Spinal cord (tissue), 10 donors: Measurements from ENCODE around the gene MT1H. TPM values are rescaled to one million over a fixed set of nuclear protein-coding genes. Genes with fewer than 3 reads are reported as not detected.
"Not testable (repeated sequence)": the region's sequence is repeated elsewhere in the genome, so short reads cannot be mapped to it uniquely, and the experiment has no call there.

Experiments
- DNase-seq, 6 donors: peaks; one replicate each; pipeline versions ENCODE4 v3.0.0 to v3.0.0-alpha.2; 2013 to 2015; ENCODE audit warnings: low spot score in 6 of 6, low read depth in 4 of 6
- H3K27ac ChIP-seq: one replicate; pipeline ENCODE4 v1.5.1; 2013; ENCODE audit warnings: low read depth, low read length, control low read depth
- H3K27me3 ChIP-seq: one replicate; pipeline ENCODE4 v1.6.1; 2013; ENCODE audit warnings: low read length; ENCODE audit not compliant: control insufficient read depth, insufficient read depth
- H3K36me3 ChIP-seq: one replicate; pipeline ENCODE4 v1.6.1; 2013; ENCODE audit warnings: low read length; ENCODE audit not compliant: control insufficient read depth, insufficient read depth
- H3K4me1 ChIP-seq: one replicate; pipeline ENCODE4 v1.6.1; 2013; ENCODE audit warnings: low read length; ENCODE audit not compliant: control insufficient read depth, insufficient read depth
- H3K4me3 ChIP-seq: one replicate; pipeline ENCODE4 v1.5.1; 2013; ENCODE audit warnings: low read depth, low read length, control low read depth
- H3K9me3 ChIP-seq: one replicate; pipeline ENCODE4 v1.6.1; 2013; ENCODE audit warnings: low read length; ENCODE audit not compliant: control insufficient read depth, insufficient read depth
- WGBS: methylation state at CpG from one replicate; pipeline ENCODE4 v1.1.5; 2013; ENCODE audit warnings: missing lambda C conversion rate; ENCODE audit not compliant: insufficient coverage; 5-methylcytosine and 5-hydroxymethylcytosine counted together
- polyA plus RNA-seq, 2 donors: library from polyadenylated mRNA; unstranded; fragments of 120-200 nt; gene quantifications; one replicate each; pipeline ENCODE4 v1.2.1, GENCODE V29; 2013; ENCODE audit not compliant: insufficient read length in 2 of 2
- total RNA-seq, 2 donors: library from RNA; depleted of rRNA in 1 of 2; stranded (reverse); fragments of 120-200 nt in 1 of 2; fragments of >200 nt in 1 of 2; gene quantifications; one replicate each; pipeline versions ENCODE4 v1.2.3 to v1.2.4, GENCODE V29; 2013 to 2014
- donor health status: healthy.

Gene MT1H
- total and polyA plus RNA-seq, 4 donors, result 1.1 TPM; not detected in 3

DNA sequence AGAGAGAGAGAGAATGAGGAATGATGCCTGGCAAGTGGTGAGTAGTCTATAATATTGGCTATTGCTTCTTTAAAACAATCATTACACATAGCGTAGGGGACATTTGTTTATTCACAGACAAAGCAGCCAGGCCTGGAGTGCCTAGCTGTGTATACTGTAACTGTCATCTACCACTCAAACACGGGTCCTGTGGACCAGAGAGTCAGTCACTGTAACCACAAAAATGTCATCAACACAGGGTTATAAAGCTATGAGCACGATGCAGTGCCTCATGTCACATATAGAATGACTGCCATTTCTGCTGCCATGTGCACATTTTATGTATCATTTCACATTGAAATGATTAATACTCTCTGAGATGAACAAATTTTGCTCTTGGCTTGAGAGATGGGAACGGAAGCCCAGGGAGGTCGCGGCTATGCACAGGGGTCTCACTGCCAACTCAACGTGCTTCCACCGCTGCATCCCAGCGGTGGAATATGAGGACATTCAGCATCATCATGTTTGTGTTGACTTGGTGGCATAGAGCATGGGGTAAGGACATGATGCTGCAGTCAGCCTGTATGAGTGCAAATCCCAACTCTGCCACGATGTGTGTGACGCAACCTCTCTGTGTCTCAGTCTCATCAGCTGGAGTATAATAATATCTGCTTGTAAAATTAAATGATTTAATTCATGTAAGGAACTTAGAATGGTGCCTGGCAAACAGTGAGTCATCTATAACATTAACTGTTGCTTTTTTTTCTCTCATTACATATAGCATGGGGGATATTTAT lies 3.3 kb downstream of the MT1H start:
- H3K4me3 ChIP-seq, result no peak overlapping the region
- peaks cover 21% of the 10 kb centered on the region for H3K4me1 ChIP-seq
- H3K27ac ChIP-seq, result no peak overlapping the region
- WGBS, result 100% methylated on average over 5 of the region's 11 CpGs
- DNase-seq, result no peak
- H3K27me3 ChIP-seq, result peaks cover 75% of the 10 kb centered on the region
- no peaks in the 10 kb centered on the region for H3K36me3 ChIP-seq
- H3K9me3 ChIP-seq, result no peaks in the 10 kb centered on the region

DNA sequence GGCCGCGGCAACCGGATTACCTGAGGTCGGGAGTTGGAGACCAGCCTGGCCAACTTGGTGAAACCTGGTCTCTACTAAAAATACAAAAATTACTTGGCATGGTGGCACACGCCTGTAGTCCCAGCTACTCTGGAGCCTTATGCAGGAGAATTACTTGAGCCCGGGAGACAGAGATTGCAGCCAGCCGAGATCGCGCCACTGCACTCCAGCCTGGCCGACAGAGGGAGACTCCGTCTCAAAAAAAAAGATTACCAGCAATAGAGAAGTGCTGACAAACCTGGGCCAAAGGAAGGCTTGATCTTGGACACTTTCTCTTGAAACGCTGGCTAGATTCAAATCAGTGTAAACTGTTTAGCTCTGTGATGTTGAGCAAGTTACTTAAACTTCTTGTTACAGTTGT lies 4.3 kb downstream of the MT1H start:
- Histone ChIP-seq H3K9me3 (no peaks in the 10 kb centered on the region), H3K27me3 (peaks cover 65% of the 10 kb centered on the region), H3K4me1 (peaks cover 16% of the 10 kb centered on the region), H3K4me3 (no peak overlapping the region), H3K27ac (no peak overlapping the region), H3K36me3 (no peaks in the 10 kb centered on the region)
- WGBS, result 51% methylated on average over 12 of the region's 12 CpGs
- peak in 2 of 6 donors; percentile 23 to 58 for DNase-seq

DNA sequence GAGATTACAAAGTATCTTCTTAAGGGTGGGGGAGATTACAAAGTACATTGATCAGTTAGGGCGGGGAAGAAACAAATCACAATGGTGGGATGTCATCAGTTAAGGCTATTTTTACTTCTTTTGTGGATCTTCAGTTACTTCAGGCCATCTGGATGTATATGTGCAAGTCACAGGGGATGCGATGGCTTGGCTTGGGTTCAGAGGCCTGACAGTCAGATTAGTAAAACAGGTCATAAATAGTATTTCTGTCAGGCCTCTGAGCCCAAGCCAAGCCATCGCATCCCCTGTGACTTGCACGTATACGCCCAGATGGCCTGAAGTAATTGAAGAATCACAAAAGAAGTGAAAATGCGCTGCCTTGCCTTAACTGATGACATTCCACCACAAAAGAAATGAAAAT lies 5.0 kb downstream of the MT1H start:
- peaks cover 11% of the 10 kb centered on the region for H3K4me1 ChIP-seq
- H3K27me3 ChIP-seq, result peaks cover 59% of the 10 kb centered on the region
- not testable (repeated sequence) for H3K9me3 ChIP-seq, H3K27ac ChIP-seq, DNase-seq, H3K4me3 ChIP-seq, H3K36me3 ChIP-seq
- WGBS, result 66% methylated on average over 5 of the region's 6 CpGs

DNA sequence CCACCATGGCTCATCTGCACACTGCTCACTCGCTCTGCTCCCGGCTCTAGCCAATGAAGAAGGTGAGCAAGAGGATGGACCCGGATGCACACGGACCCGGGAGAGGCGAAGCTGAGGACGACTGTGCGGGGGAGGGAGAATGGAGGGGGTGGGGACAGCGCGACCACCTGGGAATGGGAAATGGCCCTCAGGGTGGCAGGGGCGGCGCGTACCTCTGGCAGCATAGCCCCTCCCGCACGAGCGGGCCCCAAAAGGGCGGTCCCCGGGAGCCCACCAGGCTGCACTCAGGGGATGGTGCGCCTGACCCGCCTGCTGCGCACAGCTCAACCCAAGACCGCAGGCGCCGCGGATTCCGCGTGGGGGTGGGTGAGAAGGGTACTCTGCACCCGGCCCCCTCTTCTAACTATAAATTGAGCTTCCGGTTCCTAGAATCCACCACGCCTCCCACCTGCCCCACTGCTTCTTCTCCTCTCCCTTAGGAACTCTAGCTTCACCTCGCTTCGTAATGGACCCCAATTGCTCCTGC lies 6.1 kb downstream of the MT1H start:
- WGBS, result 5% methylated on average over 21 of the region's 32 CpGs
- Histone ChIP-seq H3K9me3 (no peaks in the 10 kb centered on the region), H3K4me1 (peaks cover 9% of the 10 kb centered on the region), H3K4me3 (no peak overlapping the region), H3K27ac (no peak overlapping the region), H3K36me3 (no peaks in the 10 kb centered on the region), H3K27me3 (peaks cover 47% of the 10 kb centered on the region)
- DNase-seq, result peak in 1 of 6 donors; percentile 25

DNA sequence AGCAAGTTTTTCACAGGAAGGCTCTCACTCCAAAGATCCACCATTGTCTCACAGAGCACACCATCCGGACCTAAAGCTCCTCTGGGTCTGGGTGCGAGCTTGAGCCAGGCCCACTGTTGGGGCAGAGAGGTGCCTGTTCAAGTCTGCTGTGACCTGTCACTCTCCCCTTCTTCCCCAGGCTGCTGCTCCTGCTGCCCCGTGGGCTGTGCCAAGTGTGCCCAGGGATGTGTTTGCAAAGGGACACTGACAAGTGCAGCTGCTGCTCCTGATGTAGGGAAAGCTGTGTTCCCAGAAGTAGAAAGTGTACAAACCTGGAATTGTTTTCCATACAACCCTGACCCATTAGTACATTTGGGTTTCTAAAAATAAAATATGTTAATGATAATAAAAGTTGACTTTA lies 7.9 kb downstream of the MT1H start:
- H3K4me1 ChIP-seq, result peaks cover 17% of the 10 kb centered on the region
- DNase-seq, result no peak
- no CpG with 5 or more reads among the region's 3 CpGs for WGBS
- H3K27ac ChIP-seq, result no peak overlapping the region
- H3K27me3 ChIP-seq, result peaks cover 33% of the 10 kb centered on the region
- no peaks in the 10 kb centered on the region for H3K36me3 ChIP-seq
- no peak overlapping the region for H3K4me3 ChIP-seq
- no peaks in the 10 kb centered on the region for H3K9me3 ChIP-seq

DNA sequence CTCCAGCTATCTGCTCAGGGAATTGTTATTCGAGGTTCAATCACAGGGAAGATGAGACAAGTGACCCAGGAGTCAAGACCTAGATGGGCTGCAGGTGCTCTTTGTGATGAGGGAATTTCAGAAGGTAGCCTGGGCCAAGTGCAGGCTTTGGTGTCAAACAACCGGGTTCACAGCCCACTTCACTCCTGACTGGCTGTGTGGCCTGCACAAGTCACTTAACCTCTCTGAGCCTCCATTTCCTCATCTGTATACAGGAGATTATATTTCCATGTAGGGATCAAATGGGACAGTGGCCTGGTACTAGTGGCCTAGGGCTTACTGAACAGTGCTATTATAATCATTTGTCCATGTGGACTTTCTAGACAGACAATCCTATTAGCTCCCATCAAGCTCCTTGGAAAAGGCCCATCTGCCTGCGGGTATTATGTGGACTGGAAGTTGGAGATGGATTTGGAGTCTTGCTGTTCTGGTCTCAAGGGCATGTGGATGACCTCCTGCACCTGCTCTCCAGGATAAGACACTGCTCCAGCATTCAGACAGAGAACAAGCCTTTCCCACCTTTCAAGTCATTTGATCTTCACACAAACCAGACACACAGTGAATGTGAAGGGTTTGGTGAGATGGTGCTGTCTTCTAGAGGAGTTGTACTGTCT lies 9.6 kb downstream of the MT1H start:
- no peak overlapping the region for H3K27ac ChIP-seq
- H3K36me3 ChIP-seq, result no peaks in the 10 kb centered on the region
- no peaks in the 10 kb centered on the region for H3K9me3 ChIP-seq
- H3K4me3 ChIP-seq, result no peak overlapping the region
- H3K27me3 ChIP-seq, result peaks cover 26% of the 10 kb centered on the region
- 100% methylated on average over 1 of the region's 3 CpGs for WGBS
- no peak for DNase-seq
- H3K4me1 ChIP-seq, result peaks cover 34% of the 10 kb centered on the region

DNA sequence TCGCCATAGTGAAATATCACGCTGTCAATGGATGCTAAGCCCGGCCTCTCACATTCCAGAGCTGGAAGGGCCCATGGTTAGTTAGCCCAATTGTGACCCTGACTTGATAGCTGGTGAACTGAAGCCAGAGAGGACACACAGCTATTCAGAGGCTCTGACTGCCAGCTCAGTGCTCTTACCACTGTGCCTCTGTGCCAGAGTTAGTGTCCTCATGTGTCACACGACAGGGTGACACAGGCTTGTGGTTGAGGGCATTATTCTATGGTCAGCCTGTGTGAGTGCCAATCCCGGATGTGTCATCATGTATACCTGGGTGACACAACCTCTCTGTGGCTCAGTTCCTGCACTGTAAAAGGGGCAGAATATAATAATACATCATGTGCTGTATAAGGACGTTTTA lies 10.2 kb downstream of the MT1H start:
- WGBS, result 75% methylated on average over 3 of the region's 6 CpGs
- Histone ChIP-seq H3K36me3 (no peaks in the 10 kb centered on the region), H3K27me3 (peaks cover 26% of the 10 kb centered on the region), H3K4me1 (peaks cover 40% of the 10 kb centered on the region), H3K9me3 (no peaks in the 10 kb centered on the region), H3K27ac (no peak overlapping the region), H3K4me3 (no peak overlapping the region)
- no peak for DNase-seq

DNA sequence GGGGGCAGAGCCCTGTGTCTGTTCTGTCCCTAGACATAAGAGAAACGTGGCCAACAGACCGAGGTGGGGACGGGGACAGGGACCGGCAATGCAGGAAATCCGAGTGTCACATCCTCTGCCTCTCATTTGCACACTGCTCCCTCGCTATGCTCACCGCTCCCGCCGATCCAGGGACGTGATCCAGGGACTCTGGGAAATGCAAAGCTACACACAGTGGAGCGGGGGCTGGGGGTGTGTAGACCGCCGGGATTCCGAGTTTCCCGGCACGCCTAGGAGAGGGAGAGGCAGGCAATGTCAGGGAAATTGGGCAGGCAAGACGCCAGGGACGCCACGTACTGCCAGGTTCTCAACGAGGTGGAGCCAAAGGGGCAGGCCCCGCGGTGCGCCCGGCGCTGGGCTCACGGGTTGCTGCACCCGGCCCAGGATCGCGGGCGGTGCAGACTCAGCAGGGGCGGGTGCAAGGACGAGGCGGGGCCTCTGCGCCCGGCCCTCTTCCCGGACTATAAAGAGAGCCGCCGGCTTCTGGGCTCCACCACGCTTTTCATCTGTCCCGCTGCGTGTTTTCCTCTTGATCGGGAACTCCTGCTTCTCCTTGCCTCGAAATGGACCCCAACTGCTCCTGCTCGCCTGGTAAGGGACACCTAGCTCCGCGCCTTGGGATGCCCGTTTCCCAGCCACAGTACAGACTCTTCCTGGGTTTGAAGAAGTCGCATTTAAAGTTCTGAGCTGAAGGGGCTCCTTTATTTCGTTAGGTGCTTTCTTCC lies 12.5 kb downstream of the MT1H start, which contains the start of gene MT1X:
TSS of gene MT1X (plus strand) at position 532 of the 764 bp plus-strand sequence. CDS start at position 603, 71 bp downstream.
- Histone ChIP-seq H3K9me3 (peaks cover 2% of the 10 kb centered on the region), H3K4me1 (peaks cover 33% of the 10 kb centered on the region), H3K27me3 (peaks cover 5% of the 10 kb centered on the region), H3K36me3 (no peaks in the 10 kb centered on the region), H3K4me3 (peak within 1 kb of the TSS; percentile 62), H3K27ac (peak within 1 kb of the TSS; percentile 58)
- DNase-seq, result peak; percentile 53 to 94 (median 63)
- under 1% methylated on average over 43 of the region's 49 CpGs for WGBS

DNA sequence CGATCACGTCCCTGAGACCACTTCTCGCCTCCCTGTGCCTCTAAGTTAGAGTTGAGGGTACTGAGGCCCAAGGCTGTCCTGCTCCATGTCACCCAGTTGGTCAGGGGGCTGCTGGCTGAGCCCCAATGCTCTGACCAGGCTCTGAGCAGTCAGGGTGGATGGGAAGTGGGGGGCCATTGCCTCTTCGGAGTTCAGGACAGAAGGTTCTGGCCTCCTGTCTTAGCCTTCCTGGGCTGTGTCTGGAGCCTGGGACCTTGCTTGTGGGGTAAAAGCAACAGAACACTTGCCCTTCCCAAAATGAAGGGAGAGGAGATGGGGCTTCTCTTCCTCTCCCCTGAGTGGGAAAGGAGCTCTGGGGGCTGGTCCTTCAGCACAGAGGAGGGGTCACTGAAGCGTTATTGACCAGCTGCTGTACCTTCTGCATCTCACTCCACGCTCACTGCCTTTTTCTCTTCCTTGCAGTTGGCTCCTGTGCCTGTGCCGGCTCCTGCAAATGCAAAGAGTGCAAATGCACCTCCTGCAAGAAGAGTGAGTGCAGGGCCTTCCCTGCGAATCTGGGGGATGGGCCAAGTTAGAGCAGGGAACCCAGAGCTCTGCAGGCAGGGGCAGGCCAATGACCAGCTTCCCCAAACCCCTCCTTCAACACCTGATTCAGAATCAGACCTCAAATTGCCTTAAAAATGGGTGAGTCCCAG lies 13.2 kb downstream of the MT1H start:
- Histone ChIP-seq H3K36me3 (no peaks in the 10 kb centered on the region), H3K27ac (no peak overlapping the region), H3K27me3 (no peaks in the 10 kb centered on the region), H3K4me1 (peaks cover 33% of the 10 kb centered on the region), H3K9me3 (peaks cover 2% of the 10 kb centered on the region), H3K4me3 (peak overlapping the region; percentile 62)
- WGBS, result 38% methylated on average over 6 of the region's 8 CpGs
- no peak for DNase-seq
